ENCODE measurements around the gene BRD3. TPM values are rescaled to one million over a fixed set of nuclear protein-coding genes. Genes with fewer than 3 reads are reported as not detected.

Gene BRD3
- total RNA-seq, 1 donor from 2014 or later, result 43.3 TPM

DNA sequence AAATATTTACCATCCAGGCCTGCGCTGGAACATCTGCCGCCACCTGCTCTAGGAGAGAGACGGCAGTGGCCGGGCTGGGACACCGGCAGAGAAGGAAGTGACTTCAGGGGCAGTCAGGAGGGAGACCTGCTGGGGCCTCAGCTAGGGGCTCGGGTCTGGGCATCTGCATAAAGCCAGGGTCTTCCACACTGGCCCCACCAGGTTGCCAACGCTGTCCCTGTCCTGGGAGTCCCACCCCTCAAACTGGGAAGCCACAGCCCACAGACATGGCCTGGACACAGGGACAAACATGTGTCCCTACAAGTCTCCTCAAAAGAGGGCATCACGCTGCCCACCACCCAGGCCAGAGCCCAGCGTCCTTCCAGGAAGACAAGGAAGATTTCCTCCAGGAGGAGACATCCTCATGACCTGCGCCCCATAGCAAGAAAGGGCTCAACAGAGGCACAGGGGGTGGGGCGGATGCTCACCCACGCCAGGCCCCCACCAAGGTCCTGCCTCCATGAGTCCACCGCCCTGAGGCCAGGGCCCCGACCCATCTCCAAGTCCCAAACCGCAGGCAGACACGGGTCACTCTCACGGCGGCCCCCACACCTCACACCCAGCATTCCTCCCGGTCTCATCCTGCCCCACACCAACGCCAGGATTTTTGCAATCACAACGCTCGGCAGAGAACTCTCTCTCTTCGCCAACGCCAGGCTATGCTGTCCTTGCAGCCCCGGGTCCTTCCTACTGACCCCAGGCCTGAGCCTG, 84.7 kb downstream of the BRD3 start:
- Mint-ChIP-seq H3K4me3 (ENCODE audit: low read depth) (no peak overlapping the region), H3K9me3 (no peaks in the 10 kb centered on the region), H3K27ac (no peak overlapping the region), H3K4me1 (ENCODE audit: low read depth) (no peaks in the 10 kb centered on the region), H3K36me3 (ENCODE audit: low read depth) (no peaks in the 10 kb centered on the region), H3K27me3 (ENCODE audit: low read depth) (peaks cover 2% of the 10 kb centered on the region)
- intact Hi-C loops (cut with micrococcal nuclease), result no loop called here
- DNase-seq (ENCODE audit: low spot score), result no peak

DNA sequence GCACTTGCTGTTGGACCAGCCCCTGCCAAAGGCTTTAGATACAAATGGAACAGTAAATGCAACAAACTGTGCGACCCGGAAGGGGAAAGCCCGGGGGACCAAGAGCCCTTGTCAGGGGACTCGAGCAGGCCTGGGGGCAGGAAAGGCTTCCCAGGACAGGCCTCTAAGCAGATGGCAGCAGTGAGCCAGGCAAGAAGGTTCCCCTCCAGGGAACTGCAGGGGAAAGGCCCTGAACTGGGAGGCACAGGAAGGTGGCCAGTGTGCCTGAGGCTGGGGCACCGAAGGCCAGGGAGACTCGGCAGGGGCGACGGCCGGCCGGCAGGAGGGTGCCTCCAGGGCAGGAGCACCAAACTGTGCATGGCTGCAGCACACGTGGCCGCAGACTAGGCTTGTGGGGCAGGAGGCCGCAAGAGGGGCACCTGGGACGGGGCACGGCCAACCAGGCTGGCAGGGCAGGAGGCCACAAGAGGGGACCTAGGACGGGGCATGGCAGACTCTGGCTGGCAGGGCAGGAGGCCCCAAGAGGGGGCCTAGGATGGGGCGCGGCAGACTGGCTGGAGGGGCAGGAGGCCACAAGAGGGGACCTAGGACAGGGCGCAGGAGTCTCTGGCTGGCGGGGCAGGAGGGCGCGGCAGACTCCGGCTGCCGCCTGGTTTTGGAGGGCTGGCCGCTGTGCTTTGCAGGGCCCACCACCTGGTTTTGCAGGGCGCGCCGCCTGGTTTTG, 85.7 kb downstream of the BRD3 start:
- no peaks in the 10 kb centered on the region for H3K36me3 Mint-ChIP-seq (ENCODE audit: low read depth)
- no peaks in the 10 kb centered on the region for H3K4me1 Mint-ChIP-seq (ENCODE audit: low read depth)
- H3K27me3 Mint-ChIP-seq (ENCODE audit: low read depth), result peaks cover under 1% of the 10 kb centered on the region
- no peaks in the 10 kb centered on the region for H3K9me3 Mint-ChIP-seq
- no peak overlapping the region for H3K4me3 Mint-ChIP-seq (ENCODE audit: low read depth)
- no peak for DNase-seq (ENCODE audit: low spot score)
- H3K27ac Mint-ChIP-seq, result no peak overlapping the region
- intact Hi-C loops (cut with micrococcal nuclease), result no loop called here

DNA sequence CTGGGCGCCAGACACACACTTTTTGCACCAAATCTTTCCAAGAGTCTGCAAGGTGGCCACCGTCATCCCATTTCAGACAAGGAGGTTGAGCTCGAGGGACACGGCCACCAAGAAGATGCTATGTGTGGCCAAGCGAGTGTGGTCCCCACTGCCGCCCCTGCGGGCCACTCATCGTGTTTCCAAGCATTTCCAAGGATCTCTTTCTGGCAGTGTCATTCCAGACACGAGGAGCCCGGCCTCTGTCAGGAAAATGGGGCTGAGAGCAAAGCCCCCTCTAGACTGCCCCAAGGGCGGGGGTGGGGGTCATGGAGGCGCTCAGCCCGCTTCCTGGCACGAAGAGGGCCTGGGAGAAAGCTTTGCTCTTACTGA, 86.3 kb downstream of the BRD3 start:
- H3K36me3 Mint-ChIP-seq (ENCODE audit: low read depth), result no peaks in the 10 kb centered on the region
- H3K9me3 Mint-ChIP-seq, result no peaks in the 10 kb centered on the region
- H3K4me3 Mint-ChIP-seq (ENCODE audit: low read depth), result no peak overlapping the region
- intact Hi-C loops (cut with micrococcal nuclease), result no loop called here
- no peaks in the 10 kb centered on the region for H3K4me1 Mint-ChIP-seq (ENCODE audit: low read depth)
- H3K27ac Mint-ChIP-seq, result no peak overlapping the region
- no peaks in the 10 kb centered on the region for H3K27me3 Mint-ChIP-seq (ENCODE audit: low read depth)
- DNase-seq (ENCODE audit: low spot score), result no peak

DNA sequence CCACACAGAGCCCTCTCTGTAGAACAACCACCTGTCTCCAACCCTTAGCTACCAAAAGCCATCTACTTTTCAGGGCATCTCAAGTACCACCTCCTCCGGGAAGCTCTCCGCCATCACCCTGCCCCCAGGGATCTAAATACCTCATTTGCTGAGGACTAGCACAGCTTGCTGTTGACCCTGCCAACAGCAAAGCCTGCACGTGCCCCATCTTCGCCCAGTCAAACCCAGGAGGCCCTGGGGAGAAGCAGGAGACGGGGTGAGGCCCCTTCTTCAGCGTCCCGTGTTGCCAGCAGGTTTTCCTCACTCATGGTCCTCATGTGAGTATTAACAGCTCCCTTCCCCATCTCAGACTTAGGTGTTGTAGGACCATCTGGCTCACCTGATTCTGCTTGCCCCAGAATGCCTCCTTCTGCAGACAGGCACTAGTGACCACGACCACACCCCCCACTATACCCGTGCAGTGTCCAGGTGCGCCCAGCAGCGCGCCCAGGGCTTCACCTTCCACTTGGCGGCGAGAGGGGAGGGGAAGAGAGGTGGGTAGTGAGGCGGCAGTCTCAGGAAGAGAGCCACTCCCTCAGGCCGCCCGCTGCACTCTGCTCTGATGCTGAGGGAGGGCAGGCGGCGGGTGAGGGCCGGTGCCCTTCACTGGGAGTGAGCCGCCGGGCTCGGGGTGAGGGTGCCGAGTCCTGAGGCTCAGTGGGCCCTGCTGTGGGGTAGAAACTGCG, 86.8 kb downstream of the BRD3 start:
- DNase-seq (ENCODE audit: low spot score), result no peak
- intact Hi-C loops (cut with micrococcal nuclease), result no loop called here
- Mint-ChIP-seq H3K27ac (no peak overlapping the region), H3K4me3 (ENCODE audit: low read depth) (no peak overlapping the region), H3K27me3 (ENCODE audit: low read depth) (no peaks in the 10 kb centered on the region), H3K36me3 (ENCODE audit: low read depth) (no peaks in the 10 kb centered on the region), H3K9me3 (no peaks in the 10 kb centered on the region), H3K4me1 (ENCODE audit: low read depth) (no peaks in the 10 kb centered on the region)

Other genes starting within 250 kb of the BRD3 start
- gene VAV2, start 75.7 kb downstream of the BRD3 start, total RNA-seq, result 8.6 TPM in 2 replicates
- gene BRD3OS, start 42.5 kb downstream of the BRD3 start, total RNA-seq, result 12.3 and 15.8 TPM in 2 replicates
- 54.0 and 58.9 TPM in 2 replicates for gene WDR5, start 68.1 kb upstream of the BRD3 start, total RNA-seq
- gene RNU6ATAC, start 96.5 kb upstream of the BRD3 start, total RNA-seq, result 44.0 and 58.7 TPM in 2 replicates